Stimulated activated CD8-positive, alpha-beta memory T cell treated with anti-CD3 and anti-CD28 coated beads, Interleukin-4, amount 100 ng/mL, for 48 hours (primary cell): ENCODE measurements around the gene TNFRSF4.
A peak's percentile ranks its signal among the peaks of the same experiment; 100 is the strongest.

ENCODE experiments used
- DNase-seq: peaks from one replicate; pipeline ENCODE4 v3.0.0-alpha.2; 2020

Gene TNFRSF4

DNA sequence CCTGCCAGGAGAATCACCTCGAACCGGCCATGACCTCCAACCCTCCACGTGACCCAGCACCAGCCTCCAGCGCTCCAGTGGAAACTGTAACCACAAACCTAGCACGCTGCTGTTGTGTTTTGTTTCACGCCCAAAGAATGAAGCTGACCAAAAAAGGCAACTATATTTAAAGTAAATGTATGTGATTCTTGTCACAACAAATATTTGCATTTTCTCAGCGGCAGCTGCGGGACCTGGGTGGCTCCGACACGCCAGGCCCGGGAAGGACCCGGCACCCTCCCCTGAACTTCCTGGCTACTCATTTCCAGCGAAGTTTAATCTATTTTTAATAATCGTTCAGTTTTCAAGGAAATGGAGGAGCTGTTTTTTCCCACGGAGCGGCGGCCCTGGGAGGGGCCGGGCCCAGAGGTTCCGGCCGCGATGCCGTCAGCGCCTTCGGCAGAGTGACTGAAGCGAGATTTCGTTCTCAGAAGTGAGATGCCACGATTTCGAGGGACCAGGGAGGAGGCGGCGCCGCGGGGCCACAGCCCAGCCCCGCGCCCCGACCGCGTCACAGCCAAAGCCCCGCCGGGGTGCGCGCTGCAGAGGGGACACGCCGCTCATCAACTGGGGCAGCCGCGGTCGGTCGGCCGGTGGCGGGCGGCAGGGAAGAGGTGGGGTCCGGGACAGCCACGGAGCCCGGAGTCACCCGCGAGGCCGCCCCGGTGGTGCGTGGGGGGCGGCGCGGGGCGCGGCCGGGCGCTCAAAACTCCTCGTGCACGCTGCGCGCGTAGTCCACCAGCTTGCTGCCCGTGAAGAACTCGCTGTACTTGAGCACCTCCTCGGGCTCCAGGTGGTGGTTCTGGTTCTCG is 3.0 kb upstream of the TNFRSF4 start:
- DNase-seq = peak; percentile 60

DNA sequence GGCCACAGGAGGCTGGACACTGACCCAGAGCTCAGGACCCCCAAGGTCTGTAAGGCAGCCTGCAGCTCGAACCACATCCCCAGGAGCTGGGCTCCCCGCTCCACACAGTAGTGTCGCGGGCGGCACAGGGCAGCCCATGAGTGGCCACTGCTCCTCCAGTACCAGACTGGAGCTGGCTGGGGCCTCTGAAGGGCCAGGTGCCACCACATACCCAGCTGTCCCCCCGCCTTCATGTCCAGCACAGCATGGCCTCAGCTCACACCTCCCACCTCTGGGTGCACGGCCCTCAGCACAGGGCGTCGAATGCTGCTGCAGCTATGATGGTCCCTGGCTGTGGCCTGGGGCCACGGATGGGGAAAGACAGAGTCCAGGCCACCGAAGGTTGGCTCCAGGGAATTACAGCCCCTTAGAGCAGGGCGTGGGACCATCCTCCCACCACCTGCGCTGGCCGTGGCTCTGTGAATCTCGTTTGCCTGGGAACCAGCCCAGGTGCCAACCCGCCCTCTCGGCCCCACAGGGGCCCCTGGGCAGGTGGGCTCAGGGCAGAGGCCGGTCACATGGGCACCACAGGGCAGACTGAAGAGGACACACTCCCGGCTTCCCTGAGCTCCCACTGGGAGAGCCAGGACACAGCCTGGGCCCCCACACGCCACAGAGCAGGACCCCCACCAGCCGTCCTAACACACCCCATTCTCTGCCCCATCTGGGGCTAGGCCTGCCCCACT is 2.1 kb upstream of the TNFRSF4 start:
- no peak for DNase-seq

GRCh38 chr1:1215080-1215676 is 1.2 kb upstream of the TNFRSF4 start:
- DNase-seq = no peak

DNA sequence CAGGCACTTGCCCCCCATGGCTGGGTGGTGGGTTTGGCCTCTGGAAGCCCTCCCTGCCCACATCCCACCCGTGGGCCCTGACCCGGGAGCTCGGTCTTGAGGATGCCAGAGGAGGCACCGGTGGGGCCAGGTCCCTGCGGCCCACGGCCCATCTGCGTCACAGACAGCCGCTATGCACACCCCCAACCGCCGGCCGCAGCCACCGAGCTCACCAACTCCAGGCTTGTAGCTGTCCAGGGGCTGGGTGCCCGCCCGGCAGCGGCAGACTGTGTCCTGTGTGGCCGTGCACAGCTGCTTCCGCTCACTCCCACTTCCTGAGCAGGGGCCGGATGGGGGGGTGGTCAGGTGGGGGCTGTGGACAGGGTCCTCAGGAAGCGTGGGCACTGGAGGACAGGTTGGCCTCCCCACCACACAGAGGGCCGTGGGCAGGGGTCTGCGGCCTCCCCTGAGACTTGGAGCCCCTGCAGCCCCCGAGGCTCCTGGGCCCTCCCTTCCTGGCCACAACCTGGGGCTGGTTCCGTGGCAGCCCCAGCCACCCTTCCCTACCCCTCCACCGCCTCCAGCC is 1.1 kb downstream of the TNFRSF4 start:
- peak; percentile 74 for DNase-seq

GRCh38 chr1:1211541-1212441 is 2.2 kb downstream of the TNFRSF4 start:
- no peak for DNase-seq

DNA sequence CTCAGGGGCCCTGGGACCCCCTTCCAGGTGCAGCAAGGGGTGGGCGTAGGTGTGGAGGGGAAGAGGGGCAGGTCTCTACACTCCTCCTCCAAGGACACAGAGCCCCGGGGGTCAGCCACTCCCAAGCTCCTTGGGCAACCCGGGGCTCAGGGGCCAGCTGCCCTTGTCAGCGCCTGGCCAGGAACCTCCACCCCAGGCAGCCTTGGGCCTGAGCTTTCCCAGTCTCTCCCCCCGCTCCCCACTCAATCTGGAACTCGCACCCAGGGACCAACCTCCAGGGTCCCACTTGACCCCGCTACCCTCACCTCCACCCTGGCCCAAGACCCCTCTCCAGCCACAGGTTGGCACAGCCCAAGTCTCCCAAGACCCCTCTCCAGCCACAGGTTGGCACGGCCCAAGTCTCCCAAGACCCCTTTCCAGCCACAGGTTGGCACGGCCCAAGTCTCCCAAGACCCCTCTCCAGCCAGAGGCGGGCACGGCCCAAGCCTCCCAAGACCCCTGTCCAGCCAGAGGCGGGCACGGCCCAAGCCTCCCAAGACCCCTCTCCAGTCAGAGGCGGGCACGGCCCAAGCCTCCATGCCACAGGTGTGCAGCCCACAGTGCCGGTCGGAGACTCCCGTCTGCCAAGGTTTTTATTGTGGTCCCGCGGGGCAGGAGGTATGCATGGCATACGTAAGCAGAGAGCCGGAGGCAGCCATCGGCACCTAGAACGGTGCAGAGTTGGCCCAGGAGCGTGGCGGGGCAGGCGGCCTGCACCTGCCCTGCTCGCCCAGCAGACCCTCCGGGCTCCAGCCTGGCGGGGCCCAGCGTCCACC is 3.0 kb downstream of the TNFRSF4 start:
- DNase-seq = peak; percentile 24

DNA sequence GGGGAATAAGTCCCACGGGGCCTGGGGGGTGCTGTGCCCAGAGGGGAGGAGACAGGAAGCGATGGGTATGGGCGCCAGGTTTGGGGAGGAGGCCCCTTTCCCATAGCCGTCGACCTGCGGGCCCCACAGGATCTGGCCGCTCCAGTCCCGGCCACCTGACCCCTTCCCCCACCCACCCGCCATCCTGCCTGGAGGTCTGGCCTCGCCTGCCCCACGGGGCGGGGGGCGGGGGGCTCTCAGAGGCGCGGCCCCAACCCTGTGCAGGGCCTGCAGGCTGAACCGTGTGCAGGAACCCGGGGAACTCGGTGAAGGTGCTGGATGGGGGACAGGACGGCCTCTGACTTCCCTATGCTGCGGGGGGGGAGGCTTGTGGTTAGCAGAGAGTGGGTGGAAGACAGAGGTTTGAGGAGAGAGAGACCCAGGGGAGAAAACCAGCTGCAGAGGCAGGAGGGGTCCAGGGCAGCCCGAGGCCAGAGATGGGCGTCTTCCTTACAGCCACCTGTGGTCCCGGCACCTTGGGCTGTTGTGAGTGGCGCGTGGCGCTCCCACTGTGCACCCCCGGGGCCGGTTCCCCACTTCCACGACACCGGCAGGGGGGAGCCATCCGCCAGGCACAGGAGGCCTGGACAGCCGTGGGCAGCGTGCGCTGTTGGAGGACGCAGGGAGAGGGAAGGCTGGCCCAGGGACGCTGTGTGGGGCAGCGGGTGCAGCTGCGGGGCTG is 5.1 kb downstream of the TNFRSF4 start:
- DNase-seq = peak; percentile 73

GRCh38 chr1:1207571-1207892 is 6.4 kb downstream of the TNFRSF4 start:
- no peak for DNase-seq

DNA sequence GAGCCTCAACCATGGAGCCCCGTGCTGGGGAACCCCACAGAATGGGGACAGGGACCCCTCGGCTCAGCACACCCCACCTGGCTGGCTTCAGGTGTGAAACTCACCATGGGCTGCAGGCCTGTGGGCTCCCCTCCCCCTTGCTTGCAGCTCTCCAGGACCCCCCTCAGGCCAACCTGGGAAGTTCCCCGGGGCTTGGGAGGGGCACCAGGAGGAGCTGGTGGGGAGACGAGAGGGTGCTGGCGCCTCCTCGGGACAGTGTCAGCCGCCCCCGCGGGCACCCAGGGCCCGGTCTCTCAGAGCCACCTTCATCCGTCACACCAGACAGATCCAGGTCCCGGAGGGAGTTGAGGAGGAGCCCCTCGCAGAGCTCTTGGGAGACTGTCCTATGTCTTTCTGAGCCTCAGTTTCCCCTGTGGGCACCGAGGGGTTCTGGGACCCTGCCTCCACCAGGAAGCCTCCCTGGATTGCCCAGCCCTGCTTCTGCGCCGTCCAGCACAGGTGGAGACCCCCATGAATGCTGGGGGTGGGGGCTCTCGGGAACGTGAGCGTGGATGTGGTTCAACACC is 6.9 kb downstream of the TNFRSF4 start:
- DNase-seq = peak; percentile 53

- DNase-seq = peak; percentile 72
Observed at GRCh38 chr1:1206376-1206965, 7.5 kb downstream of the TNFRSF4 start, which contains the start of gene TNFRSF18. Gene TNFRSF18 (minus strand): TSS chr1:1206592. CDS start chr1:1206571, 21 bp downstream.

DNA sequence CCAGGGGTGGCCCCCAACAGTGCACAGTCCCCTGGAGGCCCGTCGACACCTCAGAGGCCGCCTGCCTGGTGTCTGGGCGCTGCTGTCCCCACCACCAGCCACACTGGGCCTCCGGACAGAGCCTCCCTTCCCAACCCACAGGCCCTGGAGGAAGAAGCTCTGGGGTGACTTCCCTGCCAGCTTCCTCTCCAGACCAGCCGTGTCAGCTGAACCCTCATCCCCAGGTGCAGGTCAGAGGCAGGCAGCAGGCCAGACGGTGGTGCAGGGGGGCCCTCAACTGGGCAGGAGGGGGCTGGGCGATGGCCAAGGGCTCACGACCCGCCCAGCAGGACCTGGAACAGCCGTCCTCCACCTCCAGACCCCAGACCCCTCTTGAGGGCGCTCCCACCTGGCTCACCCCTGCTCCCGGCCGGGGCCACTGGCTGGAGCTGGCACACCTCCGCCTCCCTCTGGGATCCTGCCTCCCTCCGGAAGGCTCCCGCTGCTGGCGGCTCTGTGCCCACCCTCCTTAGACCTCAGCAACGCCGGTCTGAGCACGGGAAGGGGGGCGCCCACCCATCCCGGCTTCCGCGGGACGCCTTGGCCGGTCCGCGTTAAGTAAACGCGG is 8.1 kb downstream of the TNFRSF4 start:
- DNase-seq = no peak

GRCh38 chr1:1204998-1205768 is 8.8 kb downstream of the TNFRSF4 start:
- DNase-seq = no peak

DNA sequence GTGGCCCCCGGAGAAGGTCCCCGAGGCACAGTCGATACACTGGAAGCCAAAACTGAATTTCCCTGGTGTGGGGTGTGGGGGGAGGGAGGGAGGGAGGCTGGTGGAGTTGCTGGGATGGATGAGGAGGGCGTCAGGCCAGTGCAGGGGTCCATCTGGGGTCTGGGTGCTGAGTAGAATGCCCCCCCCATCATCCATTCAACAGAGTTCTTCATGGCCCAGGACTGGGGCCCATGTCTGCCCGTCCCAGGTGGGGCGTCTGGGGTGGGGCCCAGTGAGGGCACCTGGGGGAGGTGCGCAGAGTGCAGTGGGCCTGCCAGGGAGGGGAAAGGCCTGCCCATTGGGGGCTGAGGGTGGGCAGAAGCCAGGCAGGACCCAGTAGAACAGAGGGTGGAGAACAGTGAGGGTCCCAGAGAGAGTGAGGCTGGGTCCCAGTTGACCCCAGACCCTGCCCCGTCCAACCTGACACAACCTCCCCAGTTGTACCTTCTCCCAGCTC is 9.5 kb downstream of the TNFRSF4 start:
- no peak for DNase-seq

DNA sequence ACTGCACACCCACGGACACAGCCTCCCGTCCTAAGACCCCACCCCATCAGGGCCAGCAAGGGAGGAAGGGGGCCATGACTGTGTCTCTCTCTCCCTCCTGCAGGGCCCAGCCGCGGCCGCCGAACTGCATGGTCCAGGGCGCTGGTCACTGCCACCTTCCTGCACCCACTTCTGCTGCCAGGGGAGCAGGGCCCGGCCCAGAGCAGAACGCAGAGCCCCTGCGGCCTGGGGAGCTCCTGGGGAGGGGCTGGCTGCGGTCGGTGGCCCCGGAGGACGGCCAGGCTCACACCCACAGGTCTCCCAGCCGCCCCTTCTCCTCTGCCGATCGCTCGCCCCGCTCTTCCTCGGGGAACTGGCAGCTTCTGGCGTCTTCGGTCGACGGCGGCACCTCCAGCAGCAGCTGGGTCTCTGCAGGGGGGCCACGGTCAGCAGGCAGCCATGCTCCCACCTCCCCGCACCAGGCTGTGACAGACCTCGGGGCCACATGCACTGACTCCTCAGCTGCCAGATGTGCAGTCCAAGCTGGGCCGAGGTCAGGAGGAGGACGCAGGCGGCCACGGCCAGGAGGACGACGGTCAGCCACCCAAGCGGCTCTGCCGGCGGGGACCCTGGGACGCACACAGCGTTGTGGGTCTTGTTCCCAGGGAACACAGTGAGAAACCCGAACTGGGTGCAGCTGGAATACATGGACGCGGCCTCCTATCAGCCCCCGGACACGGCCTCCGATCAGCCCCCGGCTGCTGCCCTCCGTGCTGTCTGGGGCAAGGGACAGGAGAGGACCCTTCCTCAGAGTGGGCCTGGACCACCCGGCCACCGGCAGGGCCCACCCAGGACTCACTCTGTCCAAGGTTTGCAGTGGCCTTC is 10.2 kb downstream of the TNFRSF4 start:
- DNase-seq = no peak

GRCh38 chr1:1202831-1203560 is 11.0 kb downstream of the TNFRSF4 start:
- no peak for DNase-seq

DNA sequence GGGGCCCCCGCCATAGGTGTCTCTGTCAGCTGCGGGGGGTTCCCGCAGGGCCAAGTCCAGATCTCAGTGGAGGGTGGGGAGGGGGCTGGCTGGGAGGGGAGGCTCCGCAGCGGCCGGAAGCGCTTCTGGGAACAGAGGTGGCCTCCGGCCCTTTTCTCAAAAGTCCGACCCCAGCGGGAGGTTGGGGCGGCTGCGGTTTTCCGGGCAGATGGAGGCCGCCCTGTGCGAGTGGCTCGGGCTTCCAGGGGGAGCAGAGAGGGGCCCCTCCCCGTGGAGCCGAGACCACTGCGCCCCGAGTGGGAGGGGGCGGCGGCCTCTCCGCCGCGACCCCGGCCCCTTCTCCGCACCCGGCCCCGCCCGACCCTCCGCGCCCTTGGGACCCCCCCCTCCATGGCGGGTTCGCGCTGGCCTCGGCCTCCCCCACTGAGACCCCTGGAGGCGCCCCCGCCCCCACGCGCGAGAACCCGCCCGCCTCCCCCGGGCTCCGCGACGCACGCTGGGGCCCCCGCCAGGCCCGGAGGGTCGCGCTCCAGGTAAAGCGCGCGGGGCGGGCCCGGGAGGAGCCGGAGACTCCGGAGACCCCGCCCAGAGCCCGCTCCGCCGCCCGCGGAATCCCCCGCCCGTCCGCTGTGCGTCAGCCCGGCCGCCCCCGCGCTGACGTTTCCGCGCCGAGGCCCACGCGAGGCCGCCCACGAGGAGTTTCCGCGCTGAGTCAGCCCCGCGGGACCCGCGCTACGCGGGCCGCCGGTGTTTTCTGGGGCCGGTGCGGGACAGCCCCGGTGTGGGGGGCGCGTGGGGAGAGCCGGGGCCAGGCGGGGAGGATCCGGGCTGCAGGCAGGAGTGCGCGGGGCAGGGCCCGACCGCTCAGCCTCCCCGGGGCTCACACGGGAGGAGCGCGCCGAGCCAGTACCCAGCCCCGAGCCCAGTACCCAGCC is 12.8 kb downstream of the TNFRSF4 start:
- DNase-seq = peak; percentile 91
